Measurements from ENCODE around the gene SAMD1. TPM values are rescaled to one million over a fixed set of nuclear protein-coding genes. Genes with fewer than 3 reads are reported as not detected.

The SAMD1 gene
- total and polyA plus RNA-seq, 2 of the 13 experiments (the other 11 are each of a cell fraction or from before 2014, with no cell fraction given) = 17.5 to 45.0 TPM

- TF ChIP-seq ZNF746 (CRISPR knock-in tag; IDR thresholded peaks at IDR 0.05) (0 out of 2 replicates have a peak, but pooled peaks have one; percentile 9), ZNF891 (CRISPR knock-in tag; IDR thresholded peaks at IDR 0.05) (peak; percentile 57; the same call in 1 of the 2 replicates), EED (CRISPR knock-in tag; IDR thresholded peaks at IDR 0.05) (0 out of 2 replicates have a peak, but pooled peaks have one; percentile 38), PRPF4 (IDR thresholded peaks at IDR 0.05; ENCODE audit: low read depth, low read length, poor library complexity, severe bottlenecking) (no peak), ZBTB43 (CRISPR knock-in tag; conservative IDR thresholded peaks at IDR 0.05) (0 out of 2 replicates have a peak, but pooled peaks have one; percentile 8), ZNF274 (CRISPR knock-in tag; IDR thresholded peaks at IDR 0.05) (peak; percentile 0; the same call in 1 of the 2 replicates), SRY (CRISPR knock-in tag; IDR thresholded peaks at IDR 0.05) (peak; percentile 39; the same call in 1 of the 2 replicates), KDM4B (CRISPR knock-in tag; IDR thresholded peaks at IDR 0.05) (no peak), NAIF1 (CRISPR knock-in tag; IDR thresholded peaks at IDR 0.05; ENCODE audit: borderline replicate concordance) (peak; percentile 13; the same call in 1 of the 2 replicates), ZNF687 (CRISPR knock-in tag; IDR thresholded peaks at IDR 0.05) (peak; percentile 73), MTERF4 (CRISPR knock-in tag; IDR thresholded peaks at IDR 0.05) (no peak)
These were observed 8.5 kb downstream of the SAMD1 start (continued) for GRCh38 chr19:14081797-14082674.
